ENCODE data around the gene SORBS1. TPM values are rescaled to one million over a fixed set of nuclear protein-coding genes. Genes with fewer than 3 reads are reported as not detected.

SORBS1 gene
- total and polyA plus RNA-seq, 2 donors (not counting 3 experiments of a cell fraction or from before 2014, with no cell fraction given) = 2.0 to 7.9 TPM

GRCh38 chr10:95330966-95331453 lies 230.2 kb downstream of the SORBS1 start:
- H3K4me3 ChIP-seq (replicated peaks in 1 of 3; ENCODE audit: insufficient read depth in 1 of 3, low read depth in 1 of 3, low read length in 3 of 3) = no peak overlapping the region
- no peaks in the 10 kb centered on the region for H4K20me1 ChIP-seq (replicated peaks; ENCODE audit: control insufficient read depth, extremely low read depth, insufficient read depth, low read length)
- no peak overlapping the region for H2AFZ ChIP-seq (ENCODE audit: low read depth, low read length)
- no peaks in the 10 kb centered on the region for H3K9me3 ChIP-seq (replicated peaks; ENCODE audit: control insufficient read depth, insufficient read depth, low read length)
- H3K79me2 ChIP-seq (ENCODE audit: control insufficient read depth, insufficient read depth, low read length) = no peaks in the 10 kb centered on the region
- intact Hi-C loops (cut with micrococcal nuclease) (no loop called here), dilution Hi-C loops (cut with MboI; ENCODE audit: extremely low pct_ligation_motif_present, low sequenced_read_pairs) (no loop called here)
- peak; percentile 30 for DNase-seq (ENCODE audit: low read depth, low spot score)
- no peaks in the 10 kb centered on the region for H3K36me3 ChIP-seq (ENCODE audit: control insufficient read depth in 2 of 2, extremely low read depth in 1 of 2, insufficient read depth in 2 of 2, low read length in 2 of 2)
- no TSS peak for BruUV-seq (replicated peaks)
- peak; percentile 76 for FAIRE-seq
- H3K27ac ChIP-seq (ENCODE audit: insufficient read depth, low read depth, low read length) = no peak overlapping the region
- no peak overlapping the region for H3K9ac ChIP-seq (replicated peaks; ENCODE audit: extremely low read depth, insufficient read depth, low read length)
- POLR2A ChIA-PET = no interaction called here
- TF ChIP-seq EZH2 (IDR thresholded peaks at IDR 0.05; ENCODE audit: borderline replicate concordance, low read depth, low read length, severe bottlenecking) (no peak), MAX (IDR thresholded peaks at IDR 0.05; ENCODE audit: insufficient read depth, insufficient read length) (no peak), POLR2A (IDR thresholded peaks at IDR 0.05; ENCODE audit: low read depth, low read length) (no peak), MYC (IDR thresholded peaks at IDR 0.05; ENCODE audit: low read depth, low read length) (no peak), FOS (IDR thresholded peaks at IDR 0.05; ENCODE audit: borderline replicate concordance, insufficient read depth, low read length) (peak; percentile 52), CTCF (IDR thresholded peaks at IDR 0.05; ENCODE audit: extremely low read depth in 1 of 2, insufficient read depth in 1 of 2, low read depth in 1 of 2, low read length in 2 of 2) (no peak), JUN (IDR thresholded peaks at IDR 0.05; ENCODE audit: borderline replicate concordance, insufficient read depth, insufficient read length, low read depth) (no peak)
- peaks cover 30% of the 10 kb centered on the region for H3K4me1 ChIP-seq (ENCODE audit: control insufficient read depth, extremely low read depth, insufficient read depth, low read length)
- H3K9me1 ChIP-seq (replicated peaks; ENCODE audit: control insufficient read depth, extremely low read depth, insufficient read depth, low read length) = no peaks in the 10 kb centered on the region
- H3K27me3 ChIP-seq (ENCODE audit: control insufficient read depth in 2 of 2, insufficient read depth in 2 of 2, low read length in 2 of 2) = no peaks in the 10 kb centered on the region
- H3K4me2 ChIP-seq (ENCODE audit: insufficient read depth, low read length) = no peak overlapping the region
- CTCF ChIA-PET = interaction anchor here (0.6 to 1.5 kb wide), 4 partner anchors 12 to 144 kb away, joined by 3 read pairs; no protein-coding TSS in a partner anchor

Measured in endothelial cell of umbilical vein (primary cell).